H1 (cell line): Measurements from ENCODE around the gene PNPLA3. TPM values are rescaled to one million over a fixed set of nuclear protein-coding genes. Genes with fewer than 3 reads are reported as not detected.

Experiments
- BCL11A ChIP-seq, 2 experiments: IDR thresholded peaks; one replicate each; pipeline ENCODE4 v1.6.1; 2011; ENCODE audit warnings: low read depth in 2 of 2, low read length in 2 of 2, mild to moderate bottlenecking in 2 of 2
- BRCA1 ChIP-seq: IDR thresholded peaks from 2 replicates; pipeline ENCODE4 v1.6.1; 2012; ENCODE audit warnings: low read depth, low read length, improper control_type of control experiment
- CEBPB ChIP-seq: IDR thresholded peaks from 2 replicates; pipeline ENCODE4 v1.6.1; 2012; ENCODE audit warnings: low read depth, low read length
- EZH2 ChIP-seq: fragments of 200-600 bp; sonication (generic); IDR thresholded peaks from 2 replicates; pipeline ENCODE4 v1.7.1; 2012; ENCODE audit warnings: low read depth, mild to moderate bottlenecking, moderate library complexity, low read length, inconsistent platforms; ENCODE audit not compliant: severe bottlenecking
- GABPA ChIP-seq: IDR thresholded peaks from 2 replicates; pipeline ENCODE4 v1.6.1; 2011; ENCODE audit warnings: mild to moderate bottlenecking, low read length, moderate library complexity, borderline replicate concordance; ENCODE audit not compliant: insufficient read depth
- GTF2F1 ChIP-seq: IDR thresholded peaks from 2 replicates; pipeline ENCODE4 v1.6.1; 2012; ENCODE audit warnings: low read depth, low read length, improper control_type of control experiment, borderline replicate concordance
- HDAC2 ChIP-seq, 2 experiments: fragments of 300-600 bp in 1 of 2; sonication (generic) in 1 of 2; IDR thresholded peaks; 2 replicates each; pipeline ENCODE4 v1.6.1; 2011 to 2012; ENCODE audit warnings: low read depth in 2 of 2, low read length in 2 of 2, mild to moderate bottlenecking in 2 of 2, moderate library complexity in 2 of 2, borderline replicate concordance in 1 of 2, inconsistent platforms in 1 of 2
- KDM4A ChIP-seq: IDR thresholded peaks from one replicate; pipeline ENCODE4 v1.7.1; 2012; ENCODE audit warnings: low read depth, mild to moderate bottlenecking, moderate library complexity, low read length, inconsistent platforms; ENCODE audit not compliant: severe bottlenecking
- PHF8 ChIP-seq: fragments of 200-600 bp; sonication (generic); conservative IDR thresholded peaks from 2 replicates; pipeline ENCODE4 v1.7.1; 2012; ENCODE audit warnings: low read depth, mild to moderate bottlenecking, inconsistent platforms, low read length, moderate library complexity
- RAD21 ChIP-seq, 2 experiments: IDR thresholded peaks in 1 of 2; conservative IDR thresholded peaks in 1 of 2; 2 replicates each; pipeline ENCODE4 v1.6.1; 2011; ENCODE audit warnings: low read depth in 2 of 2, low read length in 2 of 2, improper control_type of control experiment in 1 of 2, inconsistent platforms in 1 of 2, mild to moderate bottlenecking in 1 of 2, moderate library complexity in 1 of 2
- RBBP5 ChIP-seq: IDR thresholded peaks from 2 replicates; pipeline ENCODE4 v1.7.1; 2012; ENCODE audit warnings: low read depth, mild to moderate bottlenecking, inconsistent platforms, low read length, moderate library complexity, borderline replicate concordance
- SAP30 ChIP-seq: fragments of 300-600 bp; sonication (generic); IDR thresholded peaks from 2 replicates; pipeline ENCODE4 v1.7.1; 2012; ENCODE audit warnings: low read length, moderate library complexity, mild to moderate bottlenecking, inconsistent platforms; ENCODE audit not compliant: insufficient read depth, insufficient replicate concordance
- SIN3A ChIP-seq, 2 experiments: IDR thresholded peaks in 1 of 2; conservative IDR thresholded peaks in 1 of 2; 2 replicates each; pipeline ENCODE4 v1.6.1; 2011 to 2012; ENCODE audit warnings: low read length in 2 of 2, improper control_type of control experiment in 1 of 2, low read depth in 1 of 2, mild to moderate bottlenecking in 1 of 2
- SIX5 ChIP-seq: IDR thresholded peaks from 2 replicates; pipeline ENCODE4 v1.6.1; 2011; ENCODE audit warnings: mild to moderate bottlenecking, low read depth, low read length
- ZNF274 ChIP-seq: IDR thresholded peaks from 2 replicates; pipeline ENCODE4 v1.7.0; 2012; ENCODE audit warnings: low read length, borderline replicate concordance; ENCODE audit errors: extremely low read depth
- polyA plus RNA-seq, 7 experiments: library from polyadenylated mRNA; depleted of rRNA in 3 of 7; stranded (reverse) in 5 of 7; unstranded in 2 of 7; fragments of >200 nt in 5 of 7; fragments of 200-250 nt in 2 of 7; gene quantifications; 1 replicate in 5 of 7; 2 replicates in 1 of 7; 4 replicates in 1 of 7; pipeline versions ENCODE4 v1.2.1 to v1.2.3, GENCODE V29; 2011 to 2013; ENCODE audit warnings: missing spikeins in 2 of 7, mixed read lengths in 2 of 7
- total RNA-seq: library from RNA; stranded (reverse); fragmentation: NEBNext Ultra II Directional; extraction: Animal tissue kit (Norgen Biotek cat#: 25700); gene quantifications from 2 replicates; pipeline ENCODE4 v1.2.1, GENCODE V29; 2021
- TF ChIP-seq, protein P1 (sequence below), 3 experiments: IDR thresholded peaks; 1 replicate in 2 of 3; 2 replicates in 1 of 3; pipeline versions ENCODE4 v1.5.1 to v1.6.1; 2011; ENCODE audit warnings: low read length in 3 of 3, mild to moderate bottlenecking in 3 of 3, inconsistent platforms in 2 of 3, low read depth in 1 of 3, moderate library complexity in 1 of 3; ENCODE audit not compliant: insufficient read depth in 1 of 3; ENCODE audit errors: control extremely low read depth in 1 of 3
- TF ChIP-seq, protein P2 (sequence below): IDR thresholded peaks from 2 replicates; pipeline ENCODE4 v1.6.1; 2012; ENCODE audit warnings: inconsistent platforms
- TF ChIP-seq, protein P3 (sequence below): IDR thresholded peaks from 2 replicates; pipeline ENCODE4 v1.6.1; 2012; ENCODE audit warnings: inconsistent platforms

Gene PNPLA3
- total and polyA plus RNA-seq, 2 of the 8 experiments (the other 6 are each of a cell fraction or from before 2014, with no cell fraction given) = 17.5 to 23.4 TPM

DNA sequence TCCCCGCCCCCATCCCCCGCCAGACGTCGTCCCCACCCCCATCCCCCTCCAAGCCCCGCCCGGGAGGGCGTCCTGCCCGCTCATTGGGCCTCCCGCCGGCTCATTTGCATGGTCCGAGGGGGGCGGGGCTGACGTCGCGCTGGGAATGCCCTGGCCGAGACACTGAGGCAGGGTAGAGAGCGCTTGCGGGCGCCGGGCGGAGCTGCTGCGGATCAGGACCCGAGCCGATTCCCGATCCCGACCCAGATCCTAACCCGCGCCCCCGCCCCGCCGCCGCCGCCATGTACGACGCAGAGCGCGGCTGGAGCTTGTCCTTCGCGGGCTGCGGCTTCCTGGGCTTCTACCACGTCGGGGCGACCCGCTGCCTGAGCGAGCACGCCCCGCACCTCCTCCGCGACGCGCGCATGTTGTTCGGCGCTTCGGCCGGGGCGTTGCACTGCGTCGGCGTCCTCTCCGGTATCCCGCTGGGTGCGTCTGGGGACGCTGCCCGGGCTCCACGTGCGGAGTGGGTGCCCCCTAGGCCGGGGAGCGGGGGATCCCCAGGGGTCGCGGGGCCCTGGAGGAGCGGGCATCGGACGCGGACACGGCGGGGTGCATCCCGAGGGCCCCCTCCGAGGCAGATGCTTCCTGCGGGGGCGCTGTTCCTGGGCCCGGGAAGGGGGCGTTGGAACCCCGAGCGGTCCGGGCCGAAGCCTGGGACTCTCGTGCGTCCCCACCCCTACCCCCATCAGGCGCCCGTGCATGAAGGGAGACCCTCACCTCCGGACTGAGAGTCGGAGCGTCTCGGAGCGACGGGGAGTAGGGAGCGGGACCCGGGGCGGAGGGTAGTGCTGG is at the start of gene PNPLA3 (continued):
- TF ChIP-seq GTF2F1 = no peak
- TF ChIP-seq BRCA1 = no peak
- no peak; a peak in 2 of 4 replicates for TF ChIP-seq HDAC2 (IDR thresholded peaks at IDR 0.05; ENCODE audit: borderline replicate concordance in 1 of 2, low read depth in 2 of 2, low read length in 2 of 2)
- no peak for TF ChIP-seq EZH2
- TF ChIP-seq SAP30 = no peak
- TF ChIP-seq, protein P1, sequence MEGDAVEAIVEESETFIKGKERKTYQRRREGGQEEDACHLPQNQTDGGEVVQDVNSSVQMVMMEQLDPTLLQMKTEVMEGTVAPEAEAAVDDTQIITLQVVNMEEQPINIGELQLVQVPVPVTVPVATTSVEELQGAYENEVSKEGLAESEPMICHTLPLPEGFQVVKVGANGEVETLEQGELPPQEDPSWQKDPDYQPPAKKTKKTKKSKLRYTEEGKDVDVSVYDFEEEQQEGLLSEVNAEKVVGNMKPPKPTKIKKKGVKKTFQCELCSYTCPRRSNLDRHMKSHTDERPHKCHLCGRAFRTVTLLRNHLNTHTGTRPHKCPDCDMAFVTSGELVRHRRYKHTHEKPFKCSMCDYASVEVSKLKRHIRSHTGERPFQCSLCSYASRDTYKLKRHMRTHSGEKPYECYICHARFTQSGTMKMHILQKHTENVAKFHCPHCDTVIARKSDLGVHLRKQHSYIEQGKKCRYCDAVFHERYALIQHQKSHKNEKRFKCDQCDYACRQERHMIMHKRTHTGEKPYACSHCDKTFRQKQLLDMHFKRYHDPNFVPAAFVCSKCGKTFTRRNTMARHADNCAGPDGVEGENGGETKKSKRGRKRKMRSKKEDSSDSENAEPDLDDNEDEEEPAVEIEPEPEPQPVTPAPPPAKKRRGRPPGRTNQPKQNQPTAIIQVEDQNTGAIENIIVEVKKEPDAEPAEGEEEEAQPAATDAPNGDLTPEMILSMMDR (IDR thresholded peaks at IDR 0.05; ENCODE audit: control extremely low read depth in 1 of 3, insufficient read depth in 1 of 3, low read depth in 1 of 3, low read length in 3 of 3) = peak in 1 of 3 experiments; percentile 20; a peak in 1 of 4 replicates
- peak in 1 of 2 experiments; percentile 53; a peak in 1 of 4 replicates for TF ChIP-seq SIN3A (conservative IDR thresholded peaks at IDR 0.05 in 1 of 2, IDR thresholded peaks at IDR 0.05 in 1 of 2; ENCODE audit: low read depth in 1 of 2, low read length in 2 of 2)
- TF ChIP-seq, protein P2, sequence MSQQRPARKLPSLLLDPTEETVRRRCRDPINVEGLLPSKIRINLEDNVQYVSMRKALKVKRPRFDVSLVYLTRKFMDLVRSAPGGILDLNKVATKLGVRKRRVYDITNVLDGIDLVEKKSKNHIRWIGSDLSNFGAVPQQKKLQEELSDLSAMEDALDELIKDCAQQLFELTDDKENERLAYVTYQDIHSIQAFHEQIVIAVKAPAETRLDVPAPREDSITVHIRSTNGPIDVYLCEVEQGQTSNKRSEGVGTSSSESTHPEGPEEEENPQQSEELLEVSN = 0 out of 2 replicates have a peak, but pooled peaks have one; percentile 30
- peak; percentile 76; the same call in 1 of the 2 replicates for TF ChIP-seq RBBP5
- TF ChIP-seq, protein P3, sequence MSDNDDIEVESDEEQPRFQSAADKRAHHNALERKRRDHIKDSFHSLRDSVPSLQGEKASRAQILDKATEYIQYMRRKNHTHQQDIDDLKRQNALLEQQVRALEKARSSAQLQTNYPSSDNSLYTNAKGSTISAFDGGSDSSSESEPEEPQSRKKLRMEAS = peak; percentile 73; the same call in 1 of the 2 replicates
- TF ChIP-seq ZNF274 = no peak
- peak; percentile 56 for TF ChIP-seq KDM4A
- TF ChIP-seq CEBPB = no peak
- no peak for TF ChIP-seq RAD21 (IDR thresholded peaks at IDR 0.05 in 1 of 2, conservative IDR thresholded peaks at IDR 0.05 in 1 of 2; ENCODE audit: low read depth in 2 of 2, low read length in 2 of 2)
- TF ChIP-seq SIX5 = no peak
- no peak for TF ChIP-seq GABPA
- peak; percentile 78 for TF ChIP-seq PHF8
- TF ChIP-seq BCL11A (IDR thresholded peaks at IDR 0.05; ENCODE audit: low read depth in 2 of 2, low read length in 2 of 2) = no peak
